ENCODE data around the gene NEDD4L.

NEDD4L gene

GRCh38 chr18:58097907-58098166 lies 53.8 kb downstream of the NEDD4L start:
- in situ Hi-C loops (cut with HindIII; ENCODE audit: low pct_ligation_motif_present, low sequenced_read_pairs): no loop called here
- no peak overlapping the region for H3K27ac ChIP-seq

GRCh38 chr18:58098706-58099105 lies 54.7 kb downstream of the NEDD4L start:
- no peak for TF ChIP-seq CTCF (IDR thresholded peaks at IDR 0.05; ENCODE audit: low read depth, low read length, missing control alignments)
- no peaks in the 10 kb centered on the region for H3K27me3 ChIP-seq (replicated peaks)
- no peaks in the 10 kb centered on the region for H3K36me3 ChIP-seq (replicated peaks)
- DNase-seq: no peak
- no peak overlapping the region for H3K27ac ChIP-seq
- no peak overlapping the region for H3K4me3 ChIP-seq (ENCODE audit: low read depth, low read length)
- in situ Hi-C loops (cut with HindIII; ENCODE audit: low pct_ligation_motif_present, low sequenced_read_pairs): no loop called here

More at GRCh38 chr18:58097907-58098166, 53.8 kb downstream of the NEDD4L start:
- Histone ChIP-seq H3K4me3 (ENCODE audit: low read depth, low read length) (no peak overlapping the region), H3K36me3 (replicated peaks) (no peaks in the 10 kb centered on the region), H3K27me3 (replicated peaks) (no peaks in the 10 kb centered on the region)
- peak; percentile 6 for DNase-seq
- no peak for TF ChIP-seq CTCF (IDR thresholded peaks at IDR 0.05; ENCODE audit: low read depth, low read length, missing control alignments)

- no peak for TF ChIP-seq CTCF (IDR thresholded peaks at IDR 0.05; ENCODE audit: low read depth, low read length, missing control alignments)
- Histone ChIP-seq H3K4me3 (ENCODE audit: low read depth, low read length) (no peak overlapping the region), H3K27ac (no peak overlapping the region), H3K27me3 (replicated peaks) (no peaks in the 10 kb centered on the region), H3K36me3 (replicated peaks) (no peaks in the 10 kb centered on the region)
- in situ Hi-C loops (cut with HindIII; ENCODE audit: low pct_ligation_motif_present, low sequenced_read_pairs): no loop called here
- no peak for DNase-seq
Measured at GRCh38 chr18:58100154-58100553, 56.1 kb downstream of the NEDD4L start.

GRCh38 chr18:58101291-58101794 lies 57.3 kb downstream of the NEDD4L start:
- no peak for TF ChIP-seq CTCF (IDR thresholded peaks at IDR 0.05; ENCODE audit: low read depth, low read length, missing control alignments)
- H3K4me3 ChIP-seq (ENCODE audit: low read depth, low read length): no peak overlapping the region
- H3K27ac ChIP-seq: no peak overlapping the region
- H3K27me3 ChIP-seq (replicated peaks): no peaks in the 10 kb centered on the region
- H3K36me3 ChIP-seq (replicated peaks): no peaks in the 10 kb centered on the region
- in situ Hi-C loops (cut with HindIII; ENCODE audit: low pct_ligation_motif_present, low sequenced_read_pairs): no loop called here
- DNase-seq: no peak

GRCh38 chr18:58102018-58102417 lies 58.0 kb downstream of the NEDD4L start:
- in situ Hi-C loops (cut with HindIII; ENCODE audit: low pct_ligation_motif_present, low sequenced_read_pairs): no loop called here
- no peak for TF ChIP-seq CTCF (IDR thresholded peaks at IDR 0.05; ENCODE audit: low read depth, low read length, missing control alignments)
- Histone ChIP-seq H3K27me3 (replicated peaks) (no peaks in the 10 kb centered on the region), H3K4me3 (ENCODE audit: low read depth, low read length) (no peak overlapping the region), H3K27ac (no peak overlapping the region), H3K36me3 (replicated peaks) (no peaks in the 10 kb centered on the region)
- no peak for DNase-seq

GRCh38 chr18:58102875-58103274 lies 58.8 kb downstream of the NEDD4L start:
- no peaks in the 10 kb centered on the region for H3K27me3 ChIP-seq (replicated peaks)
- H3K4me3 ChIP-seq (ENCODE audit: low read depth, low read length): no peak overlapping the region
- no peak for TF ChIP-seq CTCF (IDR thresholded peaks at IDR 0.05; ENCODE audit: low read depth, low read length, missing control alignments)
- H3K27ac ChIP-seq: no peak overlapping the region
- H3K36me3 ChIP-seq (replicated peaks): no peaks in the 10 kb centered on the region
- in situ Hi-C loops (cut with HindIII; ENCODE audit: low pct_ligation_motif_present, low sequenced_read_pairs): no loop called here
- no peak for DNase-seq

Data from brain microvascular endothelial cell (primary cell).